GM23248 (cell line): ENCODE measurements around the gene MYO5B. TPM values are rescaled to one million over a fixed set of nuclear protein-coding genes. Genes with fewer than 3 reads are reported as not detected.
A peak's percentile ranks its signal among the peaks of the same experiment; 100 is the strongest.

Experiments used
- DNase-seq: peaks from one replicate; pipeline ENCODE4 v3.0.0-alpha.2; 2015
- H2AFZ ChIP-seq: fragments of 200-600 bp; sonication (generic); 2 replicates; pipeline ENCODE4 v1.6.1; 2016; ENCODE audit warnings: antibody characterized with exemption
- H3F3A ChIP-seq: fragments of 200-600 bp; sonication (generic); 2 replicates; pipeline ENCODE4 v1.6.1; 2016; ENCODE audit warnings: mild to moderate bottlenecking, antibody characterized with exemption, mixed run types; ENCODE audit not compliant: insufficient read depth
- H3K27ac ChIP-seq: fragments of 200-600 bp; sonication (generic); 2 replicates; pipeline ENCODE4 v1.5.1; 2016; ENCODE audit warnings: mild to moderate bottlenecking
- H3K27me3 ChIP-seq: fragments of 200-600 bp; sonication (generic); replicated peaks from 2 replicates; pipeline ENCODE4 v1.6.1; 2016; ENCODE audit warnings: mild to moderate bottlenecking; ENCODE audit not compliant: insufficient read depth
- H3K36me3 ChIP-seq: fragments of 200-600 bp; sonication (generic); 2 replicates; pipeline ENCODE4 v1.6.1; 2016; ENCODE audit warnings: low read depth, mild to moderate bottlenecking
- H3K4me1 ChIP-seq: fragments of 200-600 bp; sonication (generic); 2 replicates; pipeline ENCODE4 v1.6.1; 2016; ENCODE audit warnings: mild to moderate bottlenecking; ENCODE audit not compliant: insufficient read depth
- H3K4me2 ChIP-seq: fragments of 200-600 bp; sonication (generic); one replicate; pipeline ENCODE4 v1.6.1; 2016; ENCODE audit warnings: mild to moderate bottlenecking; ENCODE audit not compliant: unreplicated experiment
- H3K4me3 ChIP-seq: fragments of 200-600 bp; sonication (generic); 2 replicates; pipeline ENCODE4 v1.5.1; 2016; ENCODE audit warnings: mild to moderate bottlenecking
- H3K79me2 ChIP-seq: fragments of 200-600 bp; sonication (generic); 2 replicates; pipeline ENCODE4 v1.6.1; 2016; ENCODE audit warnings: mild to moderate bottlenecking; ENCODE audit not compliant: insufficient read depth
- H3K9ac ChIP-seq: fragments of 200-600 bp; sonication (generic); 2 replicates; pipeline ENCODE4 v1.6.1; 2016; ENCODE audit warnings: mild to moderate bottlenecking
- H3K9me2 ChIP-seq: fragments of 200-600 bp; sonication (generic); 2 replicates; pipeline ENCODE4 v1.6.1; 2016; ENCODE audit warnings: mixed run types, mild to moderate bottlenecking, moderate library complexity; ENCODE audit not compliant: insufficient read depth
- H3K9me3 ChIP-seq: fragments of 200-600 bp; sonication (generic); one replicate; pipeline ENCODE4 v1.6.1; 2017; ENCODE audit warnings: low read depth
- H4K20me1 ChIP-seq: fragments of 200-600 bp; sonication (generic); 2 replicates; pipeline ENCODE4 v1.6.0; 2016; ENCODE audit not compliant: insufficient read depth
- EZH2 ChIP-seq: fragments of 200-600 bp; sonication (generic); IDR thresholded peaks from 2 replicates; pipeline ENCODE4 v1.6.1; 2018; ENCODE audit warnings: antibody characterized with exemption, mild to moderate bottlenecking; ENCODE audit not compliant: insufficient read depth, poor library complexity, severe bottlenecking
- EZH2phosphoT487 ChIP-seq: fragments of 200-600 bp; sonication (generic); IDR thresholded peaks from 2 replicates; pipeline ENCODE4 v1.6.1; 2018; ENCODE audit warnings: antibody characterized with exemption, moderate library complexity, mild to moderate bottlenecking, low read depth; ENCODE audit not compliant: insufficient read depth
- WGBS, 2 experiments: methylation state at CpG; one replicate each; pipeline ENCODE4 v1.1.6; 2015 to 2017; ENCODE audit warnings: low lambda C conversion rate in 2 of 2, low coverage in 1 of 2; ENCODE audit errors: missing lambda C conversion rate in 2 of 2; 5-methylcytosine and 5-hydroxymethylcytosine counted together
- in situ Hi-C: fragments of 300-500 bp; cut with MboI; formaldehyde crosslinking; loops from 2 replicates; pipeline ENCODE4 v1.15.0; 2020
- polyA plus RNA-seq: library from polyadenylated mRNA; unstranded; fragments of >200 nt; fragmentation: Nextera tagmentation; extraction: Ambion mirVana; gene quantifications from 2 replicates; pipeline ENCODE4 v1.2.1, GENCODE V29; 2016
- total RNA-seq: library from RNA; depleted of rRNA; stranded (reverse); fragments of >200 nt; shearing (Covaris generic); gene quantifications from 2 replicates; pipeline ENCODE4 v1.2.3, GENCODE V29; 2014

Gene MYO5B
- total and polyA plus RNA-seq, 2 experiments from 2014 or later: 0.03 TPM; not detected in 1

DNA sequence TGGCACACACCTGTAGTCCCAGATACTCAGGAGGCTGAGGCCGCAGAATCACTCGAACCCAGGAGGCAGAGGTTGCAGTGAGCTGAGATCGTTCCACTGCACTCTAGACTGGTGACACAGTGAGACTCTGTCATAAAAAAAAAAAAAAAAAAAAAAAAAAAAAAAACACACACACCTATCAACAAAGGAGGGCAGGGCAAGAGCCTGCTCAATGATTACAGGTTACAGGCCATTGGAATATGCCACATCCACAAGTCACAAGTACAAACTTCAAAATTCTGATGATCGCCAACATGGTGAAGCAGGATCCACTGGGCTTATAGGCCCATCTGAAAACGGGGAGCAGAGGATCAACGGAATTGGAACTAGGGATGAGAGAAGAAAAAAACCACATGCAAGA lies 6.3 kb downstream of the MYO5B start:
- Histone ChIP-seq H3K9me2 (no peaks in the 10 kb centered on the region), H4K20me1 (no peaks in the 10 kb centered on the region), H3K9me3 (no peaks in the 10 kb centered on the region), H3K4me1 (no peaks in the 10 kb centered on the region), H3K4me3 (no peak overlapping the region), H3K36me3 (no peaks in the 10 kb centered on the region), H3K4me2 (no peak overlapping the region), H3K27ac (no peak overlapping the region), H3F3A (no peaks in the 10 kb centered on the region), H3K27me3 (peaks cover 30% of the 10 kb centered on the region), H2AFZ (no peak overlapping the region), H3K9ac (no peak overlapping the region), H3K79me2 (no peaks in the 10 kb centered on the region)
- WGBS, 2 experiments: 40 to 50% methylated on average over 6 of the region's 6 CpGs
- TF ChIP-seq EZH2phosphoT487: no peak
- TF ChIP-seq EZH2: no peak
- in situ Hi-C loops: no loop called here
- no peak for DNase-seq

DNA sequence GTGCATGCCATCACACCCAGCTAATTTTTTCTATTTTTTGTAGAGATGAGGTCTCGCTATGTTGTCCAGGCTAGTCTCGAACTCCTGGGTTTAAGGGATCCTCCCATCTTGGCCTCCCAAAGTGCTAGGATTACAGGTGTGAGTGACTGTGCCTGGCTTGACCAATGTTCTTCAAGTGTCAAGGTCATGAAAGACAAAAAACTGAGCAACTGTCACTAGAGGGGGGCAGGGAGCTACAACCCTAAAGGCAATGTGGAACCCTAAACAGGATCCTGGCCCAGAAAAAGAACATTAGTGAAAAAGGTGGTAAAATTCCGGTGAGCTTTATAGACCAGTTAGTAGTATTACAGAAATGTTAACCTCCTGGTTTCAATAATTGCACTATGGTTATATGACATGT lies 7.3 kb downstream of the MYO5B start:
- Histone ChIP-seq H3K79me2 (no peaks in the 10 kb centered on the region), H3K9me2 (no peaks in the 10 kb centered on the region), H3K4me1 (no peaks in the 10 kb centered on the region), H3F3A (no peaks in the 10 kb centered on the region), H3K9ac (no peak overlapping the region), H2AFZ (no peak overlapping the region), H3K27me3 (peaks cover 20% of the 10 kb centered on the region), H3K9me3 (no peaks in the 10 kb centered on the region), H3K36me3 (no peaks in the 10 kb centered on the region), H3K4me3 (no peak overlapping the region), H4K20me1 (no peaks in the 10 kb centered on the region), H3K27ac (no peak overlapping the region), H3K4me2 (no peak overlapping the region)
- in situ Hi-C loops: no loop called here
- DNase-seq: no peak
- 32 to 39% methylated on average over 3 of the region's 3 CpGs for WGBS, 2 experiments
- TF ChIP-seq EZH2: no peak
- no peak for TF ChIP-seq EZH2phosphoT487

GRCh38 chr18:50186385-50186784 lies 8.6 kb downstream of the MYO5B start:
- no peaks in the 10 kb centered on the region for H4K20me1 ChIP-seq
- no peak overlapping the region for H3K4me3 ChIP-seq
- WGBS, 2 experiments: 55 to 57% methylated on average over 1 of the region's 1 CpG
- H3K9me3 ChIP-seq: no peaks in the 10 kb centered on the region
- no peaks in the 10 kb centered on the region for H3K4me1 ChIP-seq
- in situ Hi-C loops: no loop called here
- no peaks in the 10 kb centered on the region for H3F3A ChIP-seq
- no peak for DNase-seq
- no peak for TF ChIP-seq EZH2
- peaks cover 8% of the 10 kb centered on the region; the same call in 1 of the 2 replicates for H3K27me3 ChIP-seq
- H2AFZ ChIP-seq: no peak overlapping the region
- H3K36me3 ChIP-seq: no peaks in the 10 kb centered on the region
- H3K79me2 ChIP-seq: no peaks in the 10 kb centered on the region
- H3K9ac ChIP-seq: no peak overlapping the region
- no peak overlapping the region for H3K4me2 ChIP-seq
- no peaks in the 10 kb centered on the region for H3K9me2 ChIP-seq
- H3K27ac ChIP-seq: no peak overlapping the region

- in situ Hi-C loops: no loop called here
These were observed 11.4 kb downstream of the MYO5B start for GRCh38 chr18:50183556-50183955.

DNA sequence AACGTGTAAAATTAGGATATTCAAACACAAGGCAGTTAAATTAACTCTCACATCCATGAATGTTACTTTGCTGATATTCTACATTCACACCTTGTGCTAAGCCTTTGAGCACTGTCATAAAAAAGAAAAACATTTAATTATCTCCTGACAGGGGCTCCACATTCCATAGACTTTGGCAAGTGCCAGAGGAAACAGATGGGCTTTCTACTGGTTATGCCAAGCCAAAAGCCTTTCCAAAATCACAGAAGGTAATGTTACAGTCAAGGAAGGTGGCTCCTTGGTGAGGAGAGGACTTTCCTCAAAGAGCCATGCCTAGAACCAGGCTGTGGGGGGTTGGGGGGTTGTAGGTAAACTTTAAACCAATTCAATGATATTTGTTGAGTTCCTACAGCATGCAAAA lies 12.4 kb downstream of the MYO5B start:
- Histone ChIP-seq H2AFZ (no peak overlapping the region), H3K9me2 (no peaks in the 10 kb centered on the region), H3K79me2 (no peaks in the 10 kb centered on the region), H3K27me3 (peaks cover 8% of the 10 kb centered on the region; the same call in 1 of the 2 replicates), H3K36me3 (no peaks in the 10 kb centered on the region), H3K9ac (no peak overlapping the region), H3K4me3 (no peak overlapping the region), H3K27ac (no peak overlapping the region), H4K20me1 (no peaks in the 10 kb centered on the region), H3K9me3 (no peaks in the 10 kb centered on the region), H3F3A (no peaks in the 10 kb centered on the region), H3K4me2 (no peak overlapping the region), H3K4me1 (no peaks in the 10 kb centered on the region)
- no peak for TF ChIP-seq EZH2
- TF ChIP-seq EZH2phosphoT487: no peak
- in situ Hi-C loops: no loop called here
- 0 to 13% methylated on average over 1 of the region's 1 CpG for WGBS, 2 experiments
- DNase-seq: no peak

More at GRCh38 chr18:50183556-50183955, 11.4 kb downstream of the MYO5B start:
- peak; percentile 8 for DNase-seq
- no peak overlapping the region for H3K9ac ChIP-seq
- no peaks in the 10 kb centered on the region for H3K4me1 ChIP-seq
- no peak overlapping the region for H3K4me3 ChIP-seq
- WGBS, 2 experiments: 49 to 50% methylated on average over 5 of the region's 5 CpGs
- no peak overlapping the region for H2AFZ ChIP-seq
- no peaks in the 10 kb centered on the region for H3F3A ChIP-seq
- H3K4me2 ChIP-seq: no peak overlapping the region
- no peaks in the 10 kb centered on the region for H3K36me3 ChIP-seq
- TF ChIP-seq EZH2 (no peak), EZH2phosphoT487 (no peak)
- H4K20me1 ChIP-seq: no peaks in the 10 kb centered on the region
- no peak overlapping the region for H3K27ac ChIP-seq
- no peaks in the 10 kb centered on the region for H3K9me3 ChIP-seq
- H3K79me2 ChIP-seq: no peaks in the 10 kb centered on the region
- peaks cover 8% of the 10 kb centered on the region; the same call in 1 of the 2 replicates for H3K27me3 ChIP-seq
- H3K9me2 ChIP-seq: no peaks in the 10 kb centered on the region
